ENCODE data around the gene KCNMA1.

Gene KCNMA1

DNA sequence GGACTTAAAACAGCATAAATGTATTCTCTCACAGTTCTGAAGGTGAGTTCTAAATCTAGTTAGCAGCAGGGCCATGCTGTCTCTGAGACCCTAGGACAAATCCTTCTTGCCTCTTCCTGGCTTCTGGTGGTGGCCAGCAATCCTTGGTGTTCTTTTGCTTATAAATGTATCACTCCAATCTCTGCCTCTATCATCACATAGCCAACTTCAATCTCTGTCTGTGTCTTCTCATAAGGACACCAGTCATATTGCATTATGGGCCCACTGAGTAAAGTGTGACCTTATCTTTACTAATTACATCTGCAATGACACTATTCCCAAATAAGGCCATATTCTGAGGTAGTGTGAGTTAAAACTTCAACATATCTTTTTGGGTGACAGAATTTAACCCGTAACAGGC is 778.9 kb downstream of the KCNMA1 start:
- H3K4me3 ChIP-seq (ENCODE audit: low read length): no peak overlapping the region
- no peak for TF ChIP-seq CTCF (conservative IDR thresholded peaks at IDR 0.05; ENCODE audit: low read depth, low read length)
- DNase-seq (ENCODE audit: low read depth): no peak

- DNase-seq (ENCODE audit: low read depth): no peak
- H3K4me3 ChIP-seq (ENCODE audit: low read length): no peak overlapping the region
- TF ChIP-seq CTCF (conservative IDR thresholded peaks at IDR 0.05; ENCODE audit: low read depth, low read length): no peak
Observed at GRCh38 chr10:76840802-76841201, 796.8 kb downstream of the KCNMA1 start.

DNA sequence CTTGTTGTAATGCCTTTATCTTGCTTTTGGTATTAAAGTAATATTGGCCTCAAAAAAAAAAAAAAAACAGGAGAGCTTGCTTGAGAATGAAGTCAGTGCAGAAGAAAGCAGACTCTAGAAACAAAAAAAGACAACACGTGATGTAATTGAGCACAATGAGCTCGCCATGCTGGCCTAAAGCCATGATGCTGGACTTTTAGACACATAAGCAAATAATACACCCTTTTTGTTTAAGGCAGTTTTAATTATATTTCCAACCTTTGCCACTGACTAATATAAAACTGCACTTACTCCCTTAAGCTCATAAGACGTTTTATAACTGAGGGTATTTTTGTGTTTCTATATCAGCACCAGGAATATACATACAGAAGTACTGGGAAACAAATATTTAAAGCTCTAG is 798.3 kb downstream of the KCNMA1 start:
- H3K4me3 ChIP-seq (ENCODE audit: low read length): no peak overlapping the region
- no peak for TF ChIP-seq CTCF (conservative IDR thresholded peaks at IDR 0.05; ENCODE audit: low read depth, low read length)
- DNase-seq (ENCODE audit: low read depth): no peak

DNA sequence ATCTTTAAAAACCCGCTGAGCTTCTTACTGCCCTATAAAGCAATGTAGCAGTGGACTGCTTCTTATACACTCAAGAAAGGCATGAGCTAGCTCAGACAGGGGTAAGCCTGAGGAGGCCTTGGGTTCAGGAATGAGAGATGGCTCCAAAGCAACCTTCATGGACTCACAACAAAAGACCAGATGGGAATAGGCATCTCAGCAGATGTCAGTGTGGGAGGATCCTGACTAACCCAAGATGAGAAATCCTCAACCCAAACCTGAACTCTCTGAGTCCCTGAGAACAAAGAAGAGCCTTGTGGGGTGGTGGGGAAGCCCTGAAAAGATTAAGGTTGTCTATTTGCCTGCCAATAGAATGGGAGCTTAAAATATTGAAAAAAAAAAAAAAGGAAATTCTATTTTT is 807.4 kb downstream of the KCNMA1 start:
- no peak overlapping the region for H3K4me3 ChIP-seq (ENCODE audit: low read length)
- no peak for DNase-seq (ENCODE audit: low read depth)
- TF ChIP-seq CTCF (conservative IDR thresholded peaks at IDR 0.05; ENCODE audit: low read depth, low read length): no peak

GRCh38 chr10:76829724-76830123 is 807.9 kb downstream of the KCNMA1 start:
- DNase-seq (ENCODE audit: low read depth): no peak
- H3K4me3 ChIP-seq (ENCODE audit: low read length): no peak overlapping the region
- TF ChIP-seq CTCF (conservative IDR thresholded peaks at IDR 0.05; ENCODE audit: low read depth, low read length): no peak

Measured in retinal pigment epithelial cell (primary cell).